ENCODE measurements around the gene ANO6.

- TF ChIP-seq, protein P1, sequence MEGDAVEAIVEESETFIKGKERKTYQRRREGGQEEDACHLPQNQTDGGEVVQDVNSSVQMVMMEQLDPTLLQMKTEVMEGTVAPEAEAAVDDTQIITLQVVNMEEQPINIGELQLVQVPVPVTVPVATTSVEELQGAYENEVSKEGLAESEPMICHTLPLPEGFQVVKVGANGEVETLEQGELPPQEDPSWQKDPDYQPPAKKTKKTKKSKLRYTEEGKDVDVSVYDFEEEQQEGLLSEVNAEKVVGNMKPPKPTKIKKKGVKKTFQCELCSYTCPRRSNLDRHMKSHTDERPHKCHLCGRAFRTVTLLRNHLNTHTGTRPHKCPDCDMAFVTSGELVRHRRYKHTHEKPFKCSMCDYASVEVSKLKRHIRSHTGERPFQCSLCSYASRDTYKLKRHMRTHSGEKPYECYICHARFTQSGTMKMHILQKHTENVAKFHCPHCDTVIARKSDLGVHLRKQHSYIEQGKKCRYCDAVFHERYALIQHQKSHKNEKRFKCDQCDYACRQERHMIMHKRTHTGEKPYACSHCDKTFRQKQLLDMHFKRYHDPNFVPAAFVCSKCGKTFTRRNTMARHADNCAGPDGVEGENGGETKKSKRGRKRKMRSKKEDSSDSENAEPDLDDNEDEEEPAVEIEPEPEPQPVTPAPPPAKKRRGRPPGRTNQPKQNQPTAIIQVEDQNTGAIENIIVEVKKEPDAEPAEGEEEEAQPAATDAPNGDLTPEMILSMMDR (IDR thresholded peaks at IDR 0.05): no peak
- TF ChIP-seq POLR2A (IDR thresholded peaks at IDR 0.05): no peak
- peak; percentile 15 to 69 (median 34) for TF ChIP-seq POLR2AphosphoS5 (IDR thresholded peaks at IDR 0.05)
These were observed 19.5 kb downstream of the ANO6 start for GRCh38 chr12:45235087-45236025.

Measured in breast epithelium (tissue), 3 donors.